HepG2 (cell line): ENCODE data around the gene SKP1. TPM values are rescaled to one million over a fixed set of nuclear protein-coding genes. Genes with fewer than 3 reads are reported as not detected.

Source experiments
- ARNT2 ChIP-seq: sonication (generic); formaldehyde crosslinking; IDR thresholded peaks from 2 replicates; pipeline ENCODE4 v1.8.0; 2022; ENCODE audit warnings: mild to moderate bottlenecking, low read depth, missing genetic modification reagents, moderate library complexity
- CCDC6 ChIP-seq: sonication (generic); formaldehyde crosslinking; IDR thresholded peaks from 2 replicates; pipeline ENCODE4 v1.8.1; 2022; ENCODE audit warnings: mild to moderate bottlenecking, missing genetic modification reagents, moderate library complexity
- FOXC1 ChIP-seq: sonication (generic); formaldehyde crosslinking; IDR thresholded peaks from 2 replicates; pipeline ENCODE4 v1.8.0; 2022; ENCODE audit warnings: mild to moderate bottlenecking, missing genetic modification reagents, borderline replicate concordance
- FOXP4 ChIP-seq: sonication (generic); formaldehyde crosslinking; IDR thresholded peaks from 2 replicates; pipeline ENCODE4 v1.4.0; 2020; ENCODE audit warnings: missing genetic modification reagents
- GATAD2A ChIP-seq: IDR thresholded peaks from 2 replicates; pipeline ENCODE4 v1.6.1; 2016
- HNRNPL ChIP-seq: fragments of 200-400 bp; formaldehyde crosslinking; IDR thresholded peaks from 2 replicates; pipeline ENCODE4 v1.6.1; 2017; ENCODE audit warnings: mild to moderate bottlenecking, low read depth, low read length
- HNRNPUL1 ChIP-seq: fragments of 200-400 bp; formaldehyde crosslinking; IDR thresholded peaks from 2 replicates; pipeline ENCODE4 v1.6.1; 2017; ENCODE audit warnings: low read depth, mild to moderate bottlenecking, low read length, moderate library complexity
- MAZ ChIP-seq, 2 experiments: sonication (generic) in 1 of 2; formaldehyde crosslinking in 1 of 2; IDR thresholded peaks; 2 replicates each; pipeline versions ENCODE4 v1.5.0 to v1.6.1; 2012 to 2020; ENCODE audit warnings: low read depth in 2 of 2, mild to moderate bottlenecking in 2 of 2, borderline replicate concordance in 1 of 2, improper control_type of control experiment in 1 of 2, low read length in 1 of 2, missing genetic modification reagents in 1 of 2, moderate library complexity in 1 of 2
- MXD1 ChIP-seq: sonication (generic); formaldehyde crosslinking; IDR thresholded peaks from 2 replicates; pipeline ENCODE4 v1.4.0; 2020; ENCODE audit warnings: mild to moderate bottlenecking, missing genetic modification reagents
- NONO ChIP-seq, 2 experiments: fragments of 450-650 bp in 1 of 2; sonication (generic) in 1 of 2; formaldehyde crosslinking in 1 of 2; IDR thresholded peaks in 1 of 2; conservative IDR thresholded peaks in 1 of 2; 2 replicates each; pipeline versions ENCODE4 v1.6.1 to v1.8.0; 2017 to 2022; ENCODE audit warnings: mild to moderate bottlenecking in 1 of 2, missing genetic modification reagents in 1 of 2, moderate library complexity in 1 of 2
- RBM39 ChIP-seq: fragments of 200-400 bp; formaldehyde crosslinking; IDR thresholded peaks from one replicate; pipeline ENCODE4 v1.6.1; 2018; ENCODE audit warnings: antibody characterized with exemption, mild to moderate bottlenecking, low read depth, low read length; ENCODE audit not compliant: poor library complexity, severe bottlenecking
- SNAPC2 ChIP-seq: sonication (generic); formaldehyde crosslinking; IDR thresholded peaks from 2 replicates; pipeline ENCODE4 v1.8.1; 2022; ENCODE audit warnings: mild to moderate bottlenecking, missing genetic modification reagents
- SOX13 ChIP-seq, 3 experiments: fragments of 450-650 bp in 1 of 3; sonication (generic) in 1 of 3; formaldehyde crosslinking in 1 of 3; IDR thresholded peaks in 2 of 3; conservative IDR thresholded peaks in 1 of 3; 2 replicates each; pipeline versions ENCODE4 v1.5.0 to v1.6.1; 2016 to 2020; ENCODE audit warnings: antibody characterized with exemption in 1 of 3, mild to moderate bottlenecking in 1 of 3, missing compliant biosample characterization in 1 of 3, missing genetic modification reagents in 1 of 3, moderate library complexity in 1 of 3
- TFAP4 ChIP-seq: sonication (generic); IDR thresholded peaks from 2 replicates; pipeline ENCODE4 v1.6.1; 2016; ENCODE audit warnings: low read depth, borderline replicate concordance
- ZGPAT ChIP-seq: IDR thresholded peaks from 2 replicates; pipeline ENCODE4 v1.6.1; 2016; ENCODE audit warnings: mild to moderate bottlenecking
- ZNF205 ChIP-seq: IDR thresholded peaks from 2 replicates; pipeline ENCODE4 v1.6.1; 2018; ENCODE audit warnings: missing biosample characterization, missing genetic modification reagents
- ZNF207 ChIP-seq: fragments of 450-650 bp; IDR thresholded peaks from 2 replicates; pipeline ENCODE4 v1.6.1; 2016; ENCODE audit warnings: antibody characterized with exemption, borderline replicate concordance
- ZNF253 ChIP-seq: sonication (generic); formaldehyde crosslinking; IDR thresholded peaks from 2 replicates; pipeline ENCODE4 v1.8.0; 2022; ENCODE audit warnings: mild to moderate bottlenecking, missing genetic modification reagents, borderline replicate concordance
- ZNF30 ChIP-seq: sonication (generic); formaldehyde crosslinking; IDR thresholded peaks from 2 replicates; pipeline ENCODE4 v1.5.0; 2020; ENCODE audit warnings: mild to moderate bottlenecking, missing genetic modification reagents
- ZNF44 ChIP-seq: sonication (generic); formaldehyde crosslinking; IDR thresholded peaks from 2 replicates; pipeline ENCODE4 v1.5.1; 2020; ENCODE audit warnings: mild to moderate bottlenecking, missing genetic modification reagents
- ZNF615 ChIP-seq: sonication (generic); formaldehyde crosslinking; IDR thresholded peaks from 2 replicates; pipeline ENCODE4 v1.5.0; 2020; ENCODE audit warnings: mild to moderate bottlenecking, missing genetic modification reagents, borderline replicate concordance
- ZNF670 ChIP-seq: sonication (generic); formaldehyde crosslinking; IDR thresholded peaks from 2 replicates; pipeline ENCODE4 v1.8.0; 2022; ENCODE audit warnings: mild to moderate bottlenecking, missing genetic modification reagents, borderline replicate concordance
- ZNF746 ChIP-seq: sonication (generic); formaldehyde crosslinking; IDR thresholded peaks from 2 replicates; pipeline ENCODE4 v1.8.0; 2022; ENCODE audit warnings: mild to moderate bottlenecking, missing genetic modification reagents
- ZNF773 ChIP-seq: sonication (generic); formaldehyde crosslinking; IDR thresholded peaks from 2 replicates; pipeline ENCODE4 v1.4.0; 2020; ENCODE audit warnings: missing genetic modification reagents, borderline replicate concordance
- polyA plus RNA-seq, 8 experiments: library from polyadenylated mRNA; depleted of rRNA in 3 of 8; stranded (reverse) in 7 of 8; unstranded in 1 of 8; fragments of >200 nt; fragmentation: Illumina TruSeq in 4 of 8; extraction: Trizol in 4 of 8; gene quantifications; 2 replicates each; pipeline versions ENCODE4 v1.2.1 to v1.2.3, GENCODE V29; 2011 to 2016; ENCODE audit warnings: low read depth in 4 of 8, missing spikeins in 1 of 8, mixed read lengths in 1 of 8; ENCODE audit not compliant: insufficient read depth in 1 of 8
- total RNA-seq, 5 experiments: library from RNA; depleted of rRNA; stranded (reverse); fragments of >200 nt; fragmentation: Illumina TruSeq; extraction: Trizol; gene quantifications; 2 replicates each; pipeline ENCODE4 v1.2.3, GENCODE V29; 2016; ENCODE audit warnings: low read depth in 1 of 5

SKP1 gene
- total and polyA plus RNA-seq, 2 of the 13 experiments (the other 11 are each of a cell fraction or from before 2014, with no cell fraction given) = 134 to 340 TPM

- TF ChIP-seq TFAP4 (0 out of 2 replicates have a peak, but pooled peaks have one; percentile 17), MXD1 (no peak), ZNF253 (CRISPR knock-in tag) (no peak), RBM39 (peak; percentile 8), ZNF207 (no peak), ZNF670 (CRISPR knock-in tag) (peak; percentile 50), HNRNPUL1 (no peak), ZNF773 (CRISPR knock-in tag) (no peak; the same call in 1 of the 2 replicates), ZNF615 (CRISPR knock-in tag) (no peak), MAZ (IDR thresholded peaks at IDR 0.05; ENCODE audit: borderline replicate concordance, low read depth, low read length) (peak; percentile 94), MAZ (CRISPR knock-in tag; IDR thresholded peaks at IDR 0.05; ENCODE audit: low read depth) (peak; percentile 88; the same call in 1 of the 2 replicates), SOX13 (IDR thresholded peaks at IDR 0.05) (no peak), SOX13 (CRISPR knock-in tag; conservative IDR thresholded peaks at IDR 0.05 in 1 of 2, IDR thresholded peaks at IDR 0.05 in 1 of 2) (0 out of 4 replicates have a peak, but pooled peaks of 1 of the 2 experiments have one; percentile 17), ZNF746 (CRISPR knock-in tag) (peak; percentile 69), GATAD2A (CRISPR knock-in tag) (peak; percentile 16; the same call in 1 of the 2 replicates), NONO (IDR thresholded peaks at IDR 0.05) (no peak), NONO (CRISPR knock-in tag; conservative IDR thresholded peaks at IDR 0.05) (peak; percentile 88), ZNF44 (no peak), ZNF205 (CRISPR knock-in tag) (peak; percentile 32; the same call in 1 of the 2 replicates), FOXC1 (peak; percentile 61), ZGPAT (CRISPR knock-in tag) (peak; percentile 92), ARNT2 (CRISPR knock-in tag) (peak; percentile 76), ZNF30 (CRISPR knock-in tag) (no peak), CCDC6 (CRISPR knock-in tag) (peak; percentile 80), HNRNPL (no peak; the same call in 1 of the 2 replicates), FOXP4 (CRISPR knock-in tag) (0 out of 2 replicates have a peak, but pooled peaks have one; percentile 16), SNAPC2 (CRISPR knock-in tag) (no peak; the same call in 1 of the 2 replicates)
These were observed 49.2 kb upstream of the SKP1 start, which contains the start of gene PPP2CA (continued) for GRCh38 chr5:134225780-134226440.
